Measurements from ENCODE around the gene FAM9B. TPM values are rescaled to one million over a fixed set of nuclear protein-coding genes. Genes with fewer than 3 reads are reported as not detected.
"Not testable (repeated sequence)": the region's sequence is repeated elsewhere in the genome, so short reads cannot be mapped to it uniquely, and the experiment has no call there.

Gene FAM9B
- total RNA-seq, 1 donor = not detected

DNA sequence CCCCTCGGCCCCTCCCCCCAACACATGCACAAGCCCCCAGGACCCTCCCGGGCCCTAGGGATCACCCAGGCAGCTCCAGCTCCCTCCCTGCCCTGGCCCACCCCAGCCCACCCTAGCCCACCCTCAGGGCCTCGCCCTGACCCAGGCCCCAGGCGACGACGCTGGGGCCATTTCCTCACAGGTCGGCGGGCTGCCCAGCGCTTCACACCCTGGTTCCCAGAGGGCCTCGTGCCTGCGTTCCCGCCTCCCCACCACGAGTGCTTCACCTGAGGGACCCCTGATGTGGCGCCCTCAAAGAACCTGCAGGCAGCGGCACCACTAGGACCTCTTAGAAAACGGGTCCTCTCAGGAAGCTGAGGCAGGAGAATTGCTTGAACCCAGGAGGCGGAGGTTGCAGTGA is 341 bp downstream of the FAM9B start:
- H3K4me3 ChIP-seq (ENCODE audit: low read depth, low read length) = no peak overlapping the region
- DNase-seq (ENCODE audit: low read depth) = no peak
- no peak for TF ChIP-seq CTCF (IDR thresholded peaks at IDR 0.05; ENCODE audit: insufficient read depth, low read length)

DNA sequence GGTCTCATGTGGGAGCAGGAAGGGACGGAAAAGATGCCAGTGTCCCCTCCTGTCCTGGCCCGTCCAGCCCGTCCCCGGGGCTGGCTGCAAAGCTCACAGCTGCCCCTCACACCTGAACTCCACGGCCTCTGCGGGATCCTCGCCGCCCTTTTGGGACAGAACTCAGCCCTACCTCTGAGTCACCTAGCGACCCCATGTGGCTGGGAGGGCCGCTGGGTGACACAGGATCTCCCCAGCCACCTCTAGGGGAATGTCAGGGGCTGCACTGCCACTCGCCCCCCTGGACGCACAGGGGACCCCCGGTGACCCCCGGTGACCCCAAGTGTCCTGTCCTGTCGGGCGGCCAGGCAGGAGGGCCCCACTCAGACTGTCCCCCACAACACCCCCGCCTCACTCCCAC is 748 bp downstream of the FAM9B start:
- DNase-seq (ENCODE audit: low read depth) = no peak
- no peak for TF ChIP-seq CTCF (IDR thresholded peaks at IDR 0.05; ENCODE audit: insufficient read depth, low read length)
- H3K4me3 ChIP-seq (ENCODE audit: low read depth, low read length) = no peak overlapping the region

DNA sequence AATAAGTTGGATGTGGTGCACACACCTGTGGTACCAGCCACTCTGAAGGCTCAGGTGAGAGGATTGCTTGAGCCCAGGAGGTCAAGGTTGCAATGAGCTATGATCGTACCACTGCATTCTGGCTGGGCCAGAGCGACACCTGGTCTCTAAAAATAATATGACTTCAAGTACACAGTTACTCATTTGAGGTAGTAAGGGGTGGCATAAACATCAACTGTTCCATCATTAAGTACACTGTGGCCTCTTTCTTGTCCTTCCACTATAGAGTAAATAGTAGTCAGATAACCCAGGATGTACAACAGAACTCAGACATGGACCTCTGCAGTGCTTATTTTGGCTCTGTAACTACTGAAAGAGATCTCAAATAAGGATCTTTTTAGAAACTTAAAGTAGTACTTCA is 10.6 kb downstream of the FAM9B start:
- DNase-seq (ENCODE audit: low read depth) = no peak
- no peak for TF ChIP-seq CTCF (IDR thresholded peaks at IDR 0.05; ENCODE audit: insufficient read depth, low read length)
- no peak overlapping the region for H3K4me3 ChIP-seq (ENCODE audit: low read depth, low read length)

DNA sequence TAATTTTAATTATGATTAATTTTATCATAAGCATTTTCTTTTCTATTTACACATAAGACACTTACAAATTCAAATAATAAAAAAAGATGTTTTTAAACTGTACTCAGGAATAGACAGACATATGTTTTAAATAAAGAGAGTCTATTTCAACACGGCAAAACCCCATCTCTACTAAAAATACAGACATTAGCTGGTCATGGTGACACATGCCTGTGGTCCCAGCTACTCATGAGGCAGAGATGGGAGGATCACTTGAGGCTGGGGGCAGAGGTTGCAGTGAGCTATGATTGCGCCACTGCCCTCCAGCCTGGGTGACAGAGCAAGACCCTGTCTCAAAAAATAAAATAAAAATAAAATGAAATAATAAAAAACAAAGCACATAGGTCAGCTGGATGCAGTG is 14.8 kb downstream of the FAM9B start:
- no peak overlapping the region for H3K4me3 ChIP-seq (ENCODE audit: low read depth, low read length)
- no peak for DNase-seq (ENCODE audit: low read depth)

DNA sequence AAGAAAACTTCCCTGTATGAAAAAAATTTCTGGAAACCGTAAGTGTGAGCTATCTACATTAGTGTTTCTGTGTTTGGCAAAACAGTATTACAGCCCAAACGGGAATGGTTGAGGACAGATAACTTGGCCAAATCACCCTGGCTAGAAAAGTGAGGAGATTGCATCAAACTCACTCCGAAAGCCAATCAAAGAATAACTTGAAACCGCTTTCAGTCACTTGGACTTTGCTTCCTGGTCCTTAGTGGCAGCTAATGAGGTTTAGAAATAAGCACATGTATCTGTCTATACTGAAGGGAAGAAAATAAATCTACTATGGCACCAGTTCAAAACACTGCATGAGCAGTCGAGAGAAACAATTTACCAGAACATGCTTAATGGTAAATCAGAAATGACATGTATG is 15.6 kb downstream of the FAM9B start:
- DNase-seq (ENCODE audit: low read depth); H3K4me3 ChIP-seq (ENCODE audit: low read depth, low read length): not testable (repeated sequence)

More for the DNA sequence above, 14.8 kb downstream of the FAM9B start:
- TF ChIP-seq CTCF (IDR thresholded peaks at IDR 0.05; ENCODE audit: insufficient read depth, low read length) = no peak

DNA sequence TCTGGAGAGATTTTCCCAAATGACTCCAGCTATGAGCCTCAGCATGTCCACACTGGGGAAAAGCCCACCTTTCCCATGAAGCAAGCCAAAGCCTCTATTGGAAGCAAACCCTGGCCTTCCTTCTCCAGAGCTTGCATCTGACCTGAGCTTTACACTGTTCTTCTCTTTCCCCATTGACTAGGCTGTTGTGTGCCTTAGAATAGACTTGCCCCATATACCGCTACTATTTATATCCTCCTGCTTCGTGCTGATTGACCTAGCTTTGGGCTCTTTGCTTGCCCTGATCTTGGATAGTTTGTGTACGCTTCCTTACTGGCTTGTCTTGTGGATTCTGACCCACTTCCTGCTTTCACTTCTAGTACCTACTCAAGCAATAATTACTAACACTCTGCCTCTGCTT is 30.9 kb downstream of the FAM9B start:
- no peak for TF ChIP-seq CTCF (IDR thresholded peaks at IDR 0.05; ENCODE audit: insufficient read depth, low read length)
- H3K4me3 ChIP-seq (ENCODE audit: low read depth, low read length) = no peak overlapping the region
- no peak for DNase-seq (ENCODE audit: low read depth)

GRCh38 chrX:8988446-8988845 is 45.5 kb downstream of the FAM9B start:
- no peak overlapping the region for H3K4me3 ChIP-seq (ENCODE audit: low read depth, low read length)
- TF ChIP-seq CTCF (IDR thresholded peaks at IDR 0.05; ENCODE audit: insufficient read depth, low read length) = no peak
- DNase-seq (ENCODE audit: low read depth) = peak; percentile 35

Measured in fibroblast of the aortic adventitia (primary cell).